ENCODE measurements around the gene MMP8. TPM values are rescaled to one million over a fixed set of nuclear protein-coding genes. Genes with fewer than 3 reads are reported as not detected.
A peak's percentile ranks its signal among the peaks of the same experiment; 100 is the strongest.
"Not testable (repeated sequence)": the region's sequence is repeated elsewhere in the genome, so short reads cannot be mapped to it uniquely, and the experiment has no call there.

The MMP8 gene
- total RNA-seq, 1 donor from 2014 or later, result not detected

DNA sequence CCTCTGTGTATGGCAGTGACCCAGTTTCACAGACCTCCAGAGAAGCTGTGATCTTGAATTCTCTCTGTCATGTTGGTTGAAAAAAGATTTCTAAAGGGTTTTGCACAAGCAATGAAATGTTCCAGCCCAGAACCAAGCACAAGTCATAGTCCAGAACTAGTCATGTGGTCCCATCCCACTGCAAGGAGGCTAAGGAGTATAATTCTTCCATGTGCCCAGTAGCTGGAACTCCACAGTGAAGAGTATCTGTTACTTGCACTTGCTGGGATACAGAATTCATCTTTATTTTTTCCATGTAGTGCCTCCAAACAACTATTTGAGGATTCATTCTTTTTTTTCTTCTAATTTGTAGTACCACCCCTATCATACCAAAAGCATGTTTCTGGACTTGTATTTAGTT, 9.9 kb upstream of the MMP8 start:
- Histone ChIP-seq H3K4me2 (no peak overlapping the region), H4K20me1 (ENCODE audit: low read depth) (no peaks in the 10 kb centered on the region), H3K9ac (no peak overlapping the region), H3K79me2 (ENCODE audit: low read depth) (no peaks in the 10 kb centered on the region), H3K4me3 (no peak overlapping the region), H3K36me3 (no peaks in the 10 kb centered on the region), H3K4me1 (no peaks in the 10 kb centered on the region), H3F3A (ENCODE audit: low read depth) (no peaks in the 10 kb centered on the region), H2AFZ (replicated peaks) (no peak overlapping the region), H3K9me3 (ENCODE audit: low read depth) (no peaks in the 10 kb centered on the region), H3K27me3 (no peaks in the 10 kb centered on the region), H3K27ac (no peak overlapping the region)
- no peak overlapping the region for H3K4me3 Mint-ChIP-seq
- H3K27me3 Mint-ChIP-seq (ENCODE audit: insufficient read depth, low read depth), result no peaks in the 10 kb centered on the region
- no peaks in the 10 kb centered on the region for H3K4me1 Mint-ChIP-seq
- no peak for DNase-seq (ENCODE audit: low spot score)
- H3K27ac Mint-ChIP-seq, result no peak overlapping the region
- no peaks in the 10 kb centered on the region for H3K9me3 Mint-ChIP-seq
- H3K36me3 Mint-ChIP-seq, result no peaks in the 10 kb centered on the region
- TF ChIP-seq, protein P1, sequence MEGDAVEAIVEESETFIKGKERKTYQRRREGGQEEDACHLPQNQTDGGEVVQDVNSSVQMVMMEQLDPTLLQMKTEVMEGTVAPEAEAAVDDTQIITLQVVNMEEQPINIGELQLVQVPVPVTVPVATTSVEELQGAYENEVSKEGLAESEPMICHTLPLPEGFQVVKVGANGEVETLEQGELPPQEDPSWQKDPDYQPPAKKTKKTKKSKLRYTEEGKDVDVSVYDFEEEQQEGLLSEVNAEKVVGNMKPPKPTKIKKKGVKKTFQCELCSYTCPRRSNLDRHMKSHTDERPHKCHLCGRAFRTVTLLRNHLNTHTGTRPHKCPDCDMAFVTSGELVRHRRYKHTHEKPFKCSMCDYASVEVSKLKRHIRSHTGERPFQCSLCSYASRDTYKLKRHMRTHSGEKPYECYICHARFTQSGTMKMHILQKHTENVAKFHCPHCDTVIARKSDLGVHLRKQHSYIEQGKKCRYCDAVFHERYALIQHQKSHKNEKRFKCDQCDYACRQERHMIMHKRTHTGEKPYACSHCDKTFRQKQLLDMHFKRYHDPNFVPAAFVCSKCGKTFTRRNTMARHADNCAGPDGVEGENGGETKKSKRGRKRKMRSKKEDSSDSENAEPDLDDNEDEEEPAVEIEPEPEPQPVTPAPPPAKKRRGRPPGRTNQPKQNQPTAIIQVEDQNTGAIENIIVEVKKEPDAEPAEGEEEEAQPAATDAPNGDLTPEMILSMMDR (IDR thresholded peaks at IDR 0.05), result no peak
- TF ChIP-seq EZH2 (IDR thresholded peaks at IDR 0.05), result no peak

DNA sequence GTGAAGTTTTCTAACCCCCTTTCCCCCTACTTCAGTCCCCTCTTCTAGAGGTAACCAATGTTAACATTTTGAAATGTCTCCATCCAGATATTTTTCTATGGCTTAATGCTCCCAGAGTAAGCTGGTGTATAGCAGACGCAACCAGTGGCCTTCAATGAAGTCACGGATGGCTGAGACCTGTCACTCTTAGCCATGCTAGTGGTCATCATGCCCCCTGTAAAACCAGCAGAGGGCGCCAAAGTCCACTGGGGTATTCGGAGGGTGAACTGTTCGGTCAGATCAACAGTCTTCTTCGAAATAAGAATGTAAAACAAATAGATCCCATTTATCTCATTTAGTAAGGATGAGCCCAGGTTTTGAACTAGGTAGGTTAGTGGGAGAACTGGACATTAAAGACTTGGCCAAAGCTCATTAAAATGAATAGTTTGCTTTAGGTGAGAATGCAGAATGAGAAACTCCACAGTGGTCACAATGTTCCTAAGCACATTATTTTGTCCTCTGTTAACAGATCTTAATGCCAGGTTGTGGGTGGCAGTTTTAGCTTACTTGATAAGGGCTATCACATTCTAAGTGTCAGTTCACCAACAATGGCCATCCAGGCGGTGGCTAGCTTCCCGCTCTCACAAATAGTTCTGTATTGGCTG, 8.6 kb upstream of the MMP8 start:
- Histone ChIP-seq H3K36me3 (no peaks in the 10 kb centered on the region), H3K4me2 (no peak overlapping the region), H3K9ac (no peak overlapping the region), H4K20me1 (ENCODE audit: low read depth) (no peaks in the 10 kb centered on the region), H3K4me1 (no peaks in the 10 kb centered on the region), H3K79me2 (ENCODE audit: low read depth) (no peaks in the 10 kb centered on the region), H3K27ac (no peak overlapping the region), H3K4me3 (no peak overlapping the region), H3F3A (ENCODE audit: low read depth) (no peaks in the 10 kb centered on the region), H3K27me3 (no peaks in the 10 kb centered on the region), H2AFZ (replicated peaks) (peak overlapping the region; percentile 14), H3K9me3 (ENCODE audit: low read depth) (no peaks in the 10 kb centered on the region)
- Mint-ChIP-seq H3K27me3 (ENCODE audit: insufficient read depth, low read depth) (no peaks in the 10 kb centered on the region), H3K9me3 (no peaks in the 10 kb centered on the region), H3K36me3 (no peaks in the 10 kb centered on the region), H3K27ac (no peak overlapping the region), H3K4me3 (no peak overlapping the region), H3K4me1 (no peaks in the 10 kb centered on the region)
- TF ChIP-seq, protein P1 (IDR thresholded peaks at IDR 0.05), result peak; percentile 91
- TF ChIP-seq EZH2 (IDR thresholded peaks at IDR 0.05) (no peak), EZH2phosphoT487 (IDR thresholded peaks at IDR 0.05) (no peak)
- DNase-seq (ENCODE audit: low spot score), result peak; percentile 83

DNA sequence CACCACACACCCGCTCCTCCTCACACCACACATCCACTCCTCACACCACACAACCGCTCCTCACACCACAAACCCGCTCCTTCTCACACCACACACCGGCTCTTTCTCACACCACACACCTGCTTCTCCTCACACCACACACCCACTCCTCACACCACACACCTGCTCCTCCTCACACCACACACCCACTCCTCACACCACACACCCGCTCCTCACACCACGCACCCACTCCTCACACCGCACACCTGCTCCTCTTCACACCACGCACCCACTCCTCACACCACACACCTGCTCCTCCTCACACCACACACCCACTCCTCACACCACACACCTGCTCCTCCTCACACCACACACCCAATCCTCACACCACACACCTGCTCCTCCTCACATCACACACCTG, 6.2 kb upstream of the MMP8 start:
- H3K4me1 ChIP-seq; H3K4me1 Mint-ChIP-seq; H3K36me3 ChIP-seq; H3K4me2 ChIP-seq; H3K27me3 ChIP-seq; H2AFZ ChIP-seq (replicated peaks); H3K9me3 Mint-ChIP-seq; DNase-seq (ENCODE audit: low spot score); H3K4me3 ChIP-seq; H3K36me3 Mint-ChIP-seq; H4K20me1 ChIP-seq (ENCODE audit: low read depth); H3F3A ChIP-seq (ENCODE audit: low read depth); H3K9ac ChIP-seq; H3K4me3 Mint-ChIP-seq; H3K27ac ChIP-seq; H3K79me2 ChIP-seq (ENCODE audit: low read depth); H3K27me3 Mint-ChIP-seq (ENCODE audit: insufficient read depth, low read depth); H3K27ac Mint-ChIP-seq; H3K9me3 ChIP-seq (ENCODE audit: low read depth): not testable (repeated sequence)

DNA sequence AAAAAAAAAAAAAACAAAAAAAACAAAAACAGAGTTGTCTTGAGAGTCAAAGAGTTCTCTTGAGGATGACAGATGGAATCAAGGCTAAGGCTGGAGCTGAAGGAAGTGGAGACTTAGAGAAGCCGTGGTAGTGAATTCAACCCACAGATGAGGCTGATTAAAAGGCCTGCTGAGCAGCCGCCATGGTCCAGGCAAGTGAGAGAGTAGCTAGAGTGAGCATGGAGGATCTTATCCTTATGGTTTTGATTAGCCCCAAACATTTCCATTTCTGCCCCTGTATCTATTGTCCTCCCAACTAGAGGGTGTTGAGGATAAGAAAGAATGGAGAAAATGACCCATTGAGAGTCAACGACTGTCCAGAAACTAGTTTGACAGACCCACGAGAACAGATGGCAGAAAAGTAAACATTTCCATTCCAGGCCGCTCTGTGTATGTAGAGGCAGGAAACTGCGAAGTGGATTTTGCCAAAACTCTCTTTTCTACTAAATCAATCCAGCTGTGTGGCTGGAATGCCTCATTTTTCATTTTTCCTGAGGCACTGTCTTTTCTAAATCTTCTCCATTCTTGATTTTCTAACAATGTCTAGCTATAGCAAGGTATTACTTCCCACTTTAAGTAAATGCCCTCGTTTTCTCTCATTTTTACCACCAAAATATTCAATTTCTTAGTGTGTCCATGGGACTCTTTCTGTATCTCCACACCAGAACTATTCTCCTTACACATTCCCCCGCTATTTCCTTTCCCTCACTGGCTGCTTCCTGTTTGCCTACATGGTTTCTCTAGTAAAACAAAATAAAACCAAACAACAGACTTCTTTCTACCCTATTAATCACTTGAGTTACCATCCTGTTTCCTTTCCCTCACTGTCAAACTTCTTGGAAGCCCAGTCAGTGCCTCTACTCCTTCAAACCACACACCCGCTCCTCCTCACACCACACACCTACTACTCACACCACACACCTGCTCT, 5.4 kb upstream of the MMP8 start:
- Mint-ChIP-seq H3K27ac (no peak overlapping the region), H3K27me3 (ENCODE audit: insufficient read depth, low read depth) (no peaks in the 10 kb centered on the region), H3K4me1 (no peaks in the 10 kb centered on the region), H3K9me3 (no peaks in the 10 kb centered on the region), H3K36me3 (no peaks in the 10 kb centered on the region), H3K4me3 (no peak overlapping the region)
- Histone ChIP-seq H3K4me3 (no peak overlapping the region), H3F3A (ENCODE audit: low read depth) (no peaks in the 10 kb centered on the region), H3K79me2 (ENCODE audit: low read depth) (no peaks in the 10 kb centered on the region), H3K27me3 (no peaks in the 10 kb centered on the region), H3K9me3 (ENCODE audit: low read depth) (no peaks in the 10 kb centered on the region), H3K4me2 (no peak overlapping the region), H3K36me3 (no peaks in the 10 kb centered on the region), H3K9ac (no peak overlapping the region), H2AFZ (replicated peaks) (no peak overlapping the region), H3K27ac (no peak overlapping the region), H4K20me1 (ENCODE audit: low read depth) (no peaks in the 10 kb centered on the region), H3K4me1 (no peaks in the 10 kb centered on the region)
- DNase-seq (ENCODE audit: low spot score), result no peak
- TF ChIP-seq EZH2phosphoT487 (IDR thresholded peaks at IDR 0.05), result no peak
- no peak for TF ChIP-seq EZH2 (IDR thresholded peaks at IDR 0.05)
- TF ChIP-seq, protein P1 (IDR thresholded peaks at IDR 0.05), result no peak
